Neuronal stem cell (in vitro differentiated cells): ENCODE measurements around the gene PRR30.
"Not testable (repeated sequence)": the region's sequence is repeated elsewhere in the genome, so short reads cannot be mapped to it uniquely, and the experiment has no call there.

Experiments used
- DNase-seq: peaks from one replicate; pipeline ENCODE4 v3.0.0-alpha.2; 2013; ENCODE audit warnings: low spot score
- H2AFZ ChIP-seq: one replicate; pipeline ENCODE4 v1.6.1; 2013; ENCODE audit warnings: mild to moderate bottlenecking, low read length, inconsistent platforms
- H2AK5ac ChIP-seq: 2 replicates; pipeline ENCODE4 v1.6.1; 2013; ENCODE audit warnings: low read depth, mild to moderate bottlenecking, inconsistent platforms, low read length, moderate library complexity, mixed read lengths
- H2BK120ac ChIP-seq: 2 replicates; pipeline ENCODE4 v1.6.1; 2013; ENCODE audit warnings: low read depth, mild to moderate bottlenecking, inconsistent platforms, low read length, moderate library complexity, mixed read lengths
- H2BK12ac ChIP-seq: one replicate; pipeline ENCODE4 v1.6.1; 2013; ENCODE audit warnings: low read length, inconsistent platforms
- H2BK15ac ChIP-seq: 2 replicates; pipeline ENCODE4 v1.6.1; 2013; ENCODE audit warnings: mild to moderate bottlenecking, low read length, inconsistent platforms, mixed read lengths
- H2BK5ac ChIP-seq: one replicate; pipeline ENCODE4 v1.6.1; 2013; ENCODE audit warnings: inconsistent platforms, mild to moderate bottlenecking, low read length, moderate library complexity
- H3K14ac ChIP-seq: one replicate; pipeline ENCODE4 v1.6.1; 2013; ENCODE audit warnings: low read length, inconsistent platforms
- H3K18ac ChIP-seq: 2 replicates; pipeline ENCODE4 v1.6.1; 2013; ENCODE audit warnings: low read length, inconsistent platforms
- H3K23ac ChIP-seq: 2 replicates; pipeline ENCODE4 v1.6.1; 2013; ENCODE audit warnings: low read depth, mild to moderate bottlenecking, mixed read lengths, low read length, inconsistent platforms; ENCODE audit not compliant: poor library complexity
- H3K27ac ChIP-seq: replicated peaks from 3 replicates; pipeline ENCODE4 v1.5.1; 2013; ENCODE audit warnings: low read length, inconsistent platforms
- H3K27me3 ChIP-seq, 3 experiments: 2 replicates each; pipeline ENCODE4 v1.6.1; 2013; ENCODE audit warnings: low read length in 3 of 3, mild to moderate bottlenecking in 2 of 3, inconsistent platforms in 1 of 3, low read depth in 1 of 3, mixed read lengths in 1 of 3, moderate library complexity in 1 of 3; ENCODE audit not compliant: control insufficient read depth in 3 of 3, insufficient read depth in 3 of 3
- H3K36me3 ChIP-seq, 2 donors: replicated peaks in 1 of 2; 2 replicates each; pipeline ENCODE4 v1.6.1; 2013; ENCODE audit warnings: low read length in 2 of 2; ENCODE audit not compliant: control insufficient read depth in 2 of 2, insufficient read depth in 2 of 2
- H3K4ac ChIP-seq: 2 replicates; pipeline ENCODE4 v1.6.1; 2013; ENCODE audit warnings: inconsistent platforms, mild to moderate bottlenecking, low read length, moderate library complexity
- H3K4me1 ChIP-seq, 2 donors: 1 replicate in 1 of 2; 2 replicates in 1 of 2; pipeline ENCODE4 v1.6.1; 2013; ENCODE audit warnings: low read length in 2 of 2, low read depth in 1 of 2; ENCODE audit not compliant: control insufficient read depth in 2 of 2, insufficient read depth in 1 of 2
- H3K4me2 ChIP-seq: one replicate; pipeline ENCODE4 v1.6.1; 2013; ENCODE audit warnings: mild to moderate bottlenecking, low read length, inconsistent platforms; ENCODE audit not compliant: insufficient read depth, poor library complexity, severe bottlenecking
- H3K4me3 ChIP-seq, 2 donors: 2 replicates each; pipeline ENCODE4 v1.5.1; 2013; ENCODE audit warnings: low read length in 2 of 2, mild to moderate bottlenecking in 2 of 2, inconsistent platforms in 1 of 2, moderate library complexity in 1 of 2
- H3K79me1 ChIP-seq: one replicate; pipeline ENCODE4 v1.6.1; 2013; ENCODE audit warnings: low read depth, mild to moderate bottlenecking, inconsistent platforms, low read length, moderate library complexity
- H3K9ac ChIP-seq: one replicate; pipeline ENCODE4 v1.6.1; 2013; ENCODE audit warnings: mild to moderate bottlenecking, low read depth, low read length, inconsistent platforms; ENCODE audit not compliant: poor library complexity
- H3K9me3 ChIP-seq, 2 donors: replicated peaks in 1 of 2; 2 replicates each; pipeline versions ENCODE3 to v1.6.1; 2013; ENCODE audit warnings: low read length in 2 of 2, mild to moderate bottlenecking in 2 of 2, inconsistent platforms in 1 of 2, low read depth in 1 of 2, mixed read lengths in 1 of 2, moderate library complexity in 1 of 2; ENCODE audit not compliant: control insufficient read depth in 2 of 2, insufficient read depth in 1 of 2
- H4K8ac ChIP-seq: one replicate; pipeline ENCODE4 v1.6.1; 2013; ENCODE audit warnings: low read depth, mild to moderate bottlenecking, inconsistent platforms, low read length, moderate library complexity
- H4K91ac ChIP-seq: one replicate; pipeline ENCODE4 v1.6.1; 2013; ENCODE audit warnings: low read length, low read depth, mild to moderate bottlenecking, inconsistent platforms; ENCODE audit not compliant: poor library complexity
- WGBS, 2 donors: extraction: QIAGEN DNeasy Blood & Tissue Kit; methylation state at CpG; one replicate each; pipeline ENCODE4 v1.1.7; 2013; ENCODE audit warnings: missing lambda C conversion rate in 2 of 2, mixed read lengths in 1 of 2; ENCODE audit not compliant: insufficient read length in 2 of 2, insufficient replicate concordance in 1 of 2; ENCODE audit errors: extremely low coverage in 2 of 2; 5-methylcytosine and 5-hydroxymethylcytosine counted together

PRR30 gene

GRCh38 chr2:27122791-27123190 lies 16.4 kb downstream of the PRR30 start:
- peaks cover 6 to 11% of the 10 kb centered on the region in 2 donors for H3K4me1 ChIP-seq
- no peak overlapping the region for H3K27ac ChIP-seq
- no peak overlapping the region for H3K4me2 ChIP-seq
- no peak overlapping the region for H3K4ac ChIP-seq
- DNase-seq: no peak
- H3K9me3 ChIP-seq: peaks cover 0 to 4% of the 10 kb centered on the region in 2 donors
- H3K9ac ChIP-seq: no peak overlapping the region
- H2BK12ac ChIP-seq: no peak overlapping the region
- no peak overlapping the region for H2BK15ac ChIP-seq
- H2BK120ac ChIP-seq: no peak overlapping the region
- H3K27me3 ChIP-seq: peaks cover 6 to 69% (median 30%) of the 10 kb centered on the region in 3 experiments
- no peak overlapping the region for H4K8ac ChIP-seq
- no peak overlapping the region for H3K23ac ChIP-seq
- H2BK5ac ChIP-seq: no peak overlapping the region
- H3K18ac ChIP-seq: no peak overlapping the region
- H4K91ac ChIP-seq: no peak overlapping the region
- peak overlapping the region; percentile 94 for H2AFZ ChIP-seq
- no peak overlapping the region for H3K14ac ChIP-seq
- H3K79me1 ChIP-seq: no peaks in the 10 kb centered on the region
- H3K4me3 ChIP-seq: no peak overlapping the region
- H3K36me3 ChIP-seq: no peaks in the 10 kb centered on the region
- WGBS, 2 donors: no CpG with 5 or more reads among the region's 7 CpGs
- no peak overlapping the region for H2AK5ac ChIP-seq

DNA sequence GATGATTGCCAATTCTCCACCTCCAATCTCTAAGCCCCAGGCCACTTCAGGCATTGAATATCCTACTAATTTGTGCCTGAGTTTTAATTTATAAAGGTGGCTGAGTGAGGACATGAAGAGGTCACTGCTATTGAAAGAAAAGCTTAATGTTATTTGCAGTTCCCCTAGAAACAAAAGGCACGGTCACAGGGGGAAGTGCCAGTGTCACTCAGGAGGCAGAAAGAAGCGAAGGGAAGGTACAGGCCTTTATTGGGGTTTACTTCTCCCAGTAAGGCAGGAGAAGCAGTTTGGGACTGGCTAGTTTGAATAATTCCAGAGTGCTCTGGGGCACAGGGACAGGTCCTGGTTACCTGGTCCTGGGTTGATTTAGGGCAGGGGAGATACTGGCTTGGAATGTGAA lies 17.3 kb downstream of the PRR30 start:
- no peak for DNase-seq
- Histone ChIP-seq H3K9ac (no peak overlapping the region), H2BK12ac (no peak overlapping the region), H2BK120ac (no peak overlapping the region), H2BK15ac (no peak overlapping the region), H3K4me1 (peaks cover 6 to 11% of the 10 kb centered on the region in 2 donors), H3K36me3 (no peaks in the 10 kb centered on the region), H2BK5ac (no peak overlapping the region), H3K18ac (no peak overlapping the region), H2AK5ac (no peak overlapping the region), H3K4ac (no peak overlapping the region), H3K27ac (no peak overlapping the region), H3K14ac (no peak overlapping the region), H3K79me1 (no peaks in the 10 kb centered on the region), H3K4me3 (no peak overlapping the region), H3K23ac (no peak overlapping the region), H3K9me3 (peaks cover 0 to 4% of the 10 kb centered on the region in 2 donors), H2AFZ (no peak overlapping the region), H3K27me3 (peaks cover 6 to 77% (median 33%) of the 10 kb centered on the region in 3 experiments), H4K8ac (no peak overlapping the region), H4K91ac (no peak overlapping the region), H3K4me2 (no peak overlapping the region)
- no CpG with 5 or more reads among the region's 2 CpGs for WGBS, 2 donors

- H2AFZ ChIP-seq: peak overlapping the region; percentile 90
- not testable (repeated sequence) for H3K36me3 ChIP-seq, DNase-seq, H3K4ac ChIP-seq, H2BK120ac ChIP-seq, H2BK15ac ChIP-seq, H3K9me3 ChIP-seq, H3K27ac ChIP-seq, H2BK5ac ChIP-seq, H4K8ac ChIP-seq, H3K79me1 ChIP-seq, H4K91ac ChIP-seq
- H3K4me3 ChIP-seq: peak overlapping the region; percentile 43 to 76
- peak overlapping the region; percentile 95 for H3K4me2 ChIP-seq
- H3K27me3 ChIP-seq: peaks cover 6 to 88% (median 33%) of the 10 kb centered on the region in 3 experiments
- peak overlapping the region; percentile 59 for H2BK12ac ChIP-seq
- H3K14ac ChIP-seq: peak overlapping the region; percentile 39
- H3K9ac ChIP-seq: peak overlapping the region; percentile 87
- peaks cover 6 to 11% of the 10 kb centered on the region in 2 donors for H3K4me1 ChIP-seq
- H2AK5ac ChIP-seq: peak overlapping the region; percentile 91
- H3K18ac ChIP-seq: peak overlapping the region; percentile 88
- H3K23ac ChIP-seq: peak overlapping the region; percentile 12
- no CpG with 5 or more reads among the region's 8 CpGs for WGBS, 2 donors
Observed at GRCh38 chr2:27119330-27119670, 19.9 kb downstream of the PRR30 start.

- no peaks in the 10 kb centered on the region for H3K36me3 ChIP-seq
- H3K27ac ChIP-seq: no peak within 1 kb of the TSS
- no peak for DNase-seq
- H3K9me3 ChIP-seq: peaks cover 0 to 4% of the 10 kb centered on the region in 2 donors
- no peaks in the 10 kb centered on the region for H3K79me1 ChIP-seq
- no peak within 1 kb of the TSS for H2BK5ac ChIP-seq
- H2AFZ ChIP-seq: peak within 1 kb of the TSS; percentile 90
- H3K4ac ChIP-seq: no peak within 1 kb of the TSS
- H2BK12ac ChIP-seq: peak within 1 kb of the TSS; percentile 59
- peak within 1 kb of the TSS; percentile 91 for H2AK5ac ChIP-seq
- no peak within 1 kb of the TSS for H4K8ac ChIP-seq
- H3K18ac ChIP-seq: peak within 1 kb of the TSS; percentile 88
- H3K23ac ChIP-seq: peak within 1 kb of the TSS; percentile 12
- H3K4me2 ChIP-seq: peak within 1 kb of the TSS; percentile 95
- H2BK15ac ChIP-seq: peak within 1 kb of the TSS; percentile 43
- H4K91ac ChIP-seq: no peak within 1 kb of the TSS
- H3K14ac ChIP-seq: peak within 1 kb of the TSS; percentile 39
- peak within 1 kb of the TSS; percentile 87 for H3K9ac ChIP-seq
- WGBS, 2 donors: no CpG with 5 or more reads among the region's 84 CpGs
- peak within 1 kb of the TSS; percentile 43 to 76 for H3K4me3 ChIP-seq
- peaks cover 6 to 85% (median 33%) of the 10 kb centered on the region in 3 experiments for H3K27me3 ChIP-seq
- H3K4me1 ChIP-seq: peaks cover 6 to 8% of the 10 kb centered on the region in 2 donors
- H2BK120ac ChIP-seq: no peak within 1 kb of the TSS
Observed at GRCh38 chr2:27118525-27119329, 20.5 kb downstream of the PRR30 start, which contains the start of gene CGREF1. Gene CGREF1, minus strand, starts transcription at chr2:27119128. Its CDS starts 14,762 bp downstream, at chr2:27104366.
